Erythroblast (primary cell): ENCODE measurements around the gene CMSS1.
A peak's percentile ranks its signal among the peaks of the same experiment; 100 is the strongest.

Source experiments
- GATA1 ChIP-seq: IDR thresholded peaks from 2 replicates; pipeline ENCODE4 v1.6.1; 2011; ENCODE audit warnings: low read depth, mild to moderate bottlenecking, control low read depth, low read length, moderate library complexity
- POLR2A ChIP-seq: IDR thresholded peaks from 2 replicates; pipeline ENCODE4 v1.6.1; 2011; ENCODE audit warnings: mild to moderate bottlenecking, low read length

- peak; percentile 83 for TF ChIP-seq POLR2A
- no peak for TF ChIP-seq GATA1
Observed at GRCh38 chr3:99817437-99818240, at the start of gene CMSS1.
